ENCODE data around the gene NPAS3. TPM values are rescaled to one million over a fixed set of nuclear protein-coding genes. Genes with fewer than 3 reads are reported as not detected.
A peak's percentile ranks its signal among the peaks of the same experiment; 100 is the strongest.

The NPAS3 gene
- total and polyA plus RNA-seq, 2 of the 13 experiments (the other 11 are each of a cell fraction or from before 2014, with no cell fraction given), result not detected

DNA sequence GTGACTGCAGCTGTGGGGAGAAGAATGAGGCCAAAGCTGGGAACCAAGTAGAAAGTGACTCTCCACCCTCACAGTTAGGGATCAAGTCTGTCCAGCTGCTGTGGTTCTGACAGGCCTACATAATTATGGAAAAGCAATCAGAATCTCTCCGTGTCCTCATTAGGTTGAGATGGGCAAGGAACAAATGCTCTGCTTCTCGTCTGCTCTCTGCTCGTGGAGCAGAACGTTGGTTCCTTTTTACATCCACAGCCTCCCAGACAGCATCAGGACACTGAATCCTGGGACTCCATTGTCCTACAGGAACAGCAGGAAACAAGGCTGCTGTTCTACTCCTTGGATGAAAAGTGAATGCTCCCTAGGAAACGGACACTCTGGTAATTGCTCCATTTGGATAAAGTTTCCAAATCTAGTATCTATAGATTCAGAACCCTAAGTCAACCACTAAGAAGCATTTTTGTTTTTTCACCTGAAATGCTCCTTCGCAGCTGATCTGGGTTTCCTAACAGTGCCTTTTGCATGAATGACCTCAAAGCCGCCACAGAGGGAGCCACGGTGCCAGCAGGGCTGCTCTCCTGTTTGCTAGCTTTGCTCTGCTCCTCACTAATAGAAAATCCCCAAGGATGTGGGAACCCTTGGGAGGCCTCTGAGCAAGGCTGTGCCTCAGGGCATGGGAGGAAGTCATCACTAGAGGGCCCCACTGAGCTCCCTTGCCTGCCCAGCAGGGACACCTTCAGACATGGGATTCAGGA, 910.2 kb downstream of the NPAS3 start (continued):
- TF ChIP-seq GABPA (IDR thresholded peaks at IDR 0.05; ENCODE audit: low read depth, low read length) (no peak), GABPA (CRISPR knock-in tag; IDR thresholded peaks at IDR 0.05; ENCODE audit: low read depth) (peak; percentile 62; the same call in 1 of the 2 replicates), KDM2A (CRISPR knock-in tag; IDR thresholded peaks at IDR 0.05; ENCODE audit: borderline replicate concordance, low read depth) (peak; percentile 76; the same call in 1 of the 2 replicates), ZNF331 (CRISPR knock-in tag; IDR thresholded peaks at IDR 0.05) (peak; percentile 27; the same call in 1 of the 2 replicates), ZNF253 (CRISPR knock-in tag; IDR thresholded peaks at IDR 0.05; ENCODE audit: borderline replicate concordance) (no peak), AKAP8 (CRISPR knock-in tag; IDR thresholded peaks at IDR 0.05) (no peak), ZNF550 (CRISPR knock-in tag; IDR thresholded peaks at IDR 0.05; ENCODE audit: borderline replicate concordance) (no peak), KMT2B (CRISPR knock-in tag; IDR thresholded peaks at IDR 0.05) (no peak), SUZ12 (IDR thresholded peaks at IDR 0.05; ENCODE audit: low read depth, low read length) (no peak), NCOA1 (CRISPR knock-in tag; IDR thresholded peaks at IDR 0.05) (no peak), SOX5 (CRISPR knock-in tag; IDR thresholded peaks at IDR 0.05; ENCODE audit: borderline replicate concordance) (peak; percentile 35; the same call in 1 of the 2 replicates), ZNF546 (CRISPR knock-in tag; conservative IDR thresholded peaks at IDR 0.05) (no peak)
- TF ChIP-seq, protein P1, sequence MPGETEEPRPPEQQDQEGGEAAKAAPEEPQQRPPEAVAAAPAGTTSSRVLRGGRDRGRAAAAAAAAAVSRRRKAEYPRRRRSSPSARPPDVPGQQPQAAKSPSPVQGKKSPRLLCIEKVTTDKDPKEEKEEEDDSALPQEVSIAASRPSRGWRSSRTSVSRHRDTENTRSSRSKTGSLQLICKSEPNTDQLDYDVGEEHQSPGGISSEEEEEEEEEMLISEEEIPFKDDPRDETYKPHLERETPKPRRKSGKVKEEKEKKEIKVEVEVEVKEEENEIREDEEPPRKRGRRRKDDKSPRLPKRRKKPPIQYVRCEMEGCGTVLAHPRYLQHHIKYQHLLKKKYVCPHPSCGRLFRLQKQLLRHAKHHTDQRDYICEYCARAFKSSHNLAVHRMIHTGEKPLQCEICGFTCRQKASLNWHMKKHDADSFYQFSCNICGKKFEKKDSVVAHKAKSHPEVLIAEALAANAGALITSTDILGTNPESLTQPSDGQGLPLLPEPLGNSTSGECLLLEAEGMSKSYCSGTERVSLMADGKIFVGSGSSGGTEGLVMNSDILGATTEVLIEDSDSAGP (CRISPR knock-in tag; IDR thresholded peaks at IDR 0.05; ENCODE audit: borderline replicate concordance), result peak; percentile 37; the same call in 1 of the 2 replicates
- TF ChIP-seq, protein P2, sequence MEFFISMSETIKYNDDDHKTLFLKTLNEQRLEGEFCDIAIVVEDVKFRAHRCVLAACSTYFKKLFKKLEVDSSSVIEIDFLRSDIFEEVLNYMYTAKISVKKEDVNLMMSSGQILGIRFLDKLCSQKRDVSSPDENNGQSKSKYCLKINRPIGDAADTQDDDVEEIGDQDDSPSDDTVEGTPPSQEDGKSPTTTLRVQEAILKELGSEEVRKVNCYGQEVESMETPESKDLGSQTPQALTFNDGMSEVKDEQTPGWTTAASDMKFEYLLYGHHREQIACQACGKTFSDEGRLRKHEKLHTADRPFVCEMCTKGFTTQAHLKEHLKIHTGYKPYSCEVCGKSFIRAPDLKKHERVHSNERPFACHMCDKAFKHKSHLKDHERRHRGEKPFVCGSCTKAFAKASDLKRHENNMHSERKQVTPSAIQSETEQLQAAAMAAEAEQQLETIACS (CRISPR knock-in tag; IDR thresholded peaks at IDR 0.05), result no peak
- TF ChIP-seq, protein P3, sequence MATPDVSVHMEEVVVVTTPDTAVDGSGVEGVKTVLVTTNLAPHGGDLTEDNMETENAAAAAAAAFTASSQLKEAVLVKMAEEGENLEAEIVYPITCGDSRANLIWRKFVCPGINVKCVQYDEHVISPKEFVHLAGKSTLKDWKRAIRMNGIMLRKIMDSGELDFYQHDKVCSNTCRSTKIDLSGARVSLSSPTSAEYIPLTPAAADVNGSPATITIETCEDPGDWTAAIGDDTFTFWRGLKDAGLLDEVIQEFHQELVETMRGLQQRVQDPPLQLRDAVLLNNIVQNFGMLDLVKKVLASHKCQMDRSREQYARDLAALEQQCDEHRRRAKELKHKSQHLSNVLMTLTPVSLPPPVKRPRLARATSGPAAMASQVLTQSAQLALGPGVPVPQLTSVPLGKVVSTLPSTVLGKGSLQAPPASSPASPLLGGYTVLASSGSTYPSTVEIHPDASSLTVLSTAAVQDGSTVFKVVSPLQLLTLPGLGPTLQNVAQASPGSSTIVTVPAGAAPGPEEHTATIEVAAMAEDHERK (CRISPR knock-in tag; IDR thresholded peaks at IDR 0.05; ENCODE audit: low read depth), result no peak
- TF ChIP-seq, protein P4, sequence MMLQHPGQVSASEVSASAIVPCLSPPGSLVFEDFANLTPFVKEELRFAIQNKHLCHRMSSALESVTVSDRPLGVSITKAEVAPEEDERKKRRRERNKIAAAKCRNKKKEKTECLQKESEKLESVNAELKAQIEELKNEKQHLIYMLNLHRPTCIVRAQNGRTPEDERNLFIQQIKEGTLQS (CRISPR knock-in tag; IDR thresholded peaks at IDR 0.05), result no peak
- TF ChIP-seq, protein P5, sequence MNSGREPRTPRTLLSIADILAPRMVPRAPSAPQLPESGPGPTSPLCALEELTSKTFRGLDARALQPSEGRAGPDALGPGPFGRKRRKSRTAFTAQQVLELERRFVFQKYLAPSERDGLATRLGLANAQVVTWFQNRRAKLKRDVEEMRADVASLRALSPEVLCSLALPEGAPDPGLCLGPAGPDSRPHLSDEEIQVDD (CRISPR knock-in tag; IDR thresholded peaks at IDR 0.05; ENCODE audit: borderline replicate concordance), result no peak
- TF ChIP-seq, protein P6, sequence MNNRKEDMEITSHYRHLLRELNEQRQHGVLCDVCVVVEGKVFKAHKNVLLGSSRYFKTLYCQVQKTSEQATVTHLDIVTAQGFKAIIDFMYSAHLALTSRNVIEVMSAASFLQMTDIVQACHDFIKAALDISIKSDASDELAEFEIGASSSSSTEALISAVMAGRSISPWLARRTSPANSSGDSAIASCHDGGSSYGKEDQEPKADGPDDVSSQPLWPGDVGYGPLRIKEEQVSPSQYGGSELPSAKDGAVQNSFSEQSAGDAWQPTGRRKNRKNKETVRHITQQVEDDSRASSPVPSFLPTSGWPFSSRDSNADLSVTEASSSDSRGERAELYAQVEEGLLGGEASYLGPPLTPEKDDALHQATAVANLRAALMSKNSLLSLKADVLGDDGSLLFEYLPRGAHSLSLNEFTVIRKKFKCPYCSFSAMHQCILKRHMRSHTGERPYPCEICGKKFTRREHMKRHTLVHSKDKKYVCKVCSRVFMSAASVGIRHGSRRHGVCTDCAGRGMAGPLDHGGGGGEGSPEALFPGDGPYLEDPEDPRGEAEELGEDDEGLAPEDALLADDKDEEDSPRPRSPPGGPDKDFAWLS (CRISPR knock-in tag; IDR thresholded peaks at IDR 0.05; ENCODE audit: borderline replicate concordance), result no peak
- TF ChIP-seq, protein P7, sequence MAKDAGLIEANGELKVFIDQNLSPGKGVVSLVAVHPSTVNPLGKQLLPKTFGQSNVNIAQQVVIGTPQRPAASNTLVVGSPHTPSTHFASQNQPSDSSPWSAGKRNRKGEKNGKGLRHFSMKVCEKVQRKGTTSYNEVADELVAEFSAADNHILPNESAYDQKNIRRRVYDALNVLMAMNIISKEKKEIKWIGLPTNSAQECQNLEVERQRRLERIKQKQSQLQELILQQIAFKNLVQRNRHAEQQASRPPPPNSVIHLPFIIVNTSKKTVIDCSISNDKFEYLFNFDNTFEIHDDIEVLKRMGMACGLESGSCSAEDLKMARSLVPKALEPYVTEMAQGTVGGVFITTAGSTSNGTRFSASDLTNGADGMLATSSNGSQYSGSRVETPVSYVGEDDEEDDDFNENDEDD (CRISPR knock-in tag; IDR thresholded peaks at IDR 0.05; ENCODE audit: borderline replicate concordance), result 0 out of 2 replicates have a peak, but pooled peaks have one; percentile 32

All from HepG2 (cell line).